GM11168 (cell line): ENCODE measurements around the gene ABCF3.

Experiments used
- in situ Hi-C: fragments of 300-500 bp; cut with MboI; formaldehyde crosslinking; loops from one replicate; pipeline ENCODE4 v1.12.0; 2022; ENCODE audit warnings: low sequenced_read_pairs; ENCODE audit not compliant: unreplicated experiment

Gene ABCF3

GRCh38 chr3:184229394-184230080, 43.5 kb downstream of the ABCF3 start, which contains the start of gene VWA5B2:
Gene VWA5B2, plus strand, starts transcription at chr3:184229585. Its CDS starts 944 bp downstream, at chr3:184230529.
- in situ Hi-C loops: no loop called here

GRCh38 chr3:184230081-184230602, 44.1 kb downstream of the ABCF3 start:
- in situ Hi-C loops: no loop called here

- in situ Hi-C loops: no loop called here
These were observed 44.9 kb downstream of the ABCF3 start for GRCh38 chr3:184230603-184231528.

- in situ Hi-C loops: no loop called here
These were observed 45.7 kb downstream of the ABCF3 start for GRCh38 chr3:184231671-184232070.

GRCh38 chr3:184233127-184233843, 47.3 kb downstream of the ABCF3 start:
- in situ Hi-C loops: no loop called here

- in situ Hi-C loops: no loop called here
These were observed 48.2 kb downstream of the ABCF3 start for GRCh38 chr3:184234224-184234623.

GRCh38 chr3:184234671-184235380, 48.8 kb downstream of the ABCF3 start:
- in situ Hi-C loops: no loop called here

GRCh38 chr3:184235381-184236032, 49.5 kb downstream of the ABCF3 start:
- in situ Hi-C loops: no loop called here

GRCh38 chr3:184236033-184236410, 50.0 kb downstream of the ABCF3 start:
- in situ Hi-C loops: no loop called here

GRCh38 chr3:184236636-184237035, 50.6 kb downstream of the ABCF3 start:
- in situ Hi-C loops: no loop called here

GRCh38 chr3:184237211-184237610, 51.2 kb downstream of the ABCF3 start:
- in situ Hi-C loops: no loop called here

GRCh38 chr3:184237807-184238206, 51.8 kb downstream of the ABCF3 start:
- in situ Hi-C loops: no loop called here

- in situ Hi-C loops: no loop called here
These were observed 52.3 kb downstream of the ABCF3 start for GRCh38 chr3:184238246-184238818.

GRCh38 chr3:184239221-184239620, 53.2 kb downstream of the ABCF3 start:
- in situ Hi-C loops: no loop called here

GRCh38 chr3:184239708-184240107, 53.7 kb downstream of the ABCF3 start:
- in situ Hi-C loops: no loop called here

GRCh38 chr3:184240384-184241140, 54.6 kb downstream of the ABCF3 start:
- in situ Hi-C loops: no loop called here

- in situ Hi-C loops: no loop called here
These were observed 55.1 kb downstream of the ABCF3 start for GRCh38 chr3:184241141-184241446.

- in situ Hi-C loops: no loop called here
These were observed 55.7 kb downstream of the ABCF3 start for GRCh38 chr3:184241447-184242296.
